ENCODE measurements around the gene CCDC158. TPM values are rescaled to one million over a fixed set of nuclear protein-coding genes. Genes with fewer than 3 reads are reported as not detected.
"Not testable (repeated sequence)": the region's sequence is repeated elsewhere in the genome, so short reads cannot be mapped to it uniquely, and the experiment has no call there.

The CCDC158 gene
- polyA plus RNA-seq, 1 of the 3 experiments (the other 2 are of a cell fraction): not detected

- no peaks in the 10 kb centered on the region for H4K20me1 ChIP-seq (ENCODE audit: insufficient read depth)
- no peaks in the 10 kb centered on the region for H3K36me3 ChIP-seq (replicated peaks in 1 of 2; ENCODE audit: control insufficient read depth in 1 of 2, insufficient read depth in 2 of 2, low read length in 1 of 2)
- no peak overlapping the region for H3K4me3 ChIP-seq (ENCODE audit: low read depth in 2 of 2, low read length in 1 of 2)
- no peak overlapping the region for H3K9ac ChIP-seq
- no peaks in the 10 kb centered on the region for H3F3A ChIP-seq (replicated peaks; ENCODE audit: insufficient read depth)
- H3K27ac ChIP-seq (ENCODE audit: low read depth in 2 of 2, low read length in 1 of 2): no peak overlapping the region
- POLR2A ChIA-PET: no interaction called here
- no peaks in the 10 kb centered on the region for H3K9me2 ChIP-seq
- no peaks in the 10 kb centered on the region for H3K27me3 ChIP-seq (ENCODE audit: insufficient read depth)
- no peak overlapping the region for H2AFZ ChIP-seq (ENCODE audit: low read depth)
- H3K4me2 ChIP-seq: no peak overlapping the region
- CTCF ChIA-PET: interaction anchor here (3.0 kb wide), 1 partner anchor 78 kb away, joined by 13 read pairs; no protein-coding TSS in a partner anchor
- peaks cover 0 to 2% of the 10 kb centered on the region in 2 experiments; a peak in 1 of 4 replicates for H3K4me1 ChIP-seq (ENCODE audit: control insufficient read depth in 1 of 2, insufficient read depth in 2 of 2, low read depth in 1 of 2, low read length in 1 of 2)
- no peaks in the 10 kb centered on the region for H3K9me3 ChIP-seq
- H3K79me2 ChIP-seq (ENCODE audit: insufficient read depth): no peaks in the 10 kb centered on the region
- peak; percentile 25; the same call in 1 of the 2 replicates for TF ChIP-seq SMC3 (IDR thresholded peaks at IDR 0.05; ENCODE audit: low read depth, low read length)
- no peak for TF ChIP-seq MXI1 (IDR thresholded peaks at IDR 0.05; ENCODE audit: low read depth, low read length)
- peak; percentile 37 for TF ChIP-seq RAD21 (IDR thresholded peaks at IDR 0.05; ENCODE audit: low read length)
- WGBS (ENCODE audit: low lambda C conversion rate): 59% methylated on average over 2 of the region's 2 CpGs
- peak; percentile 15 for DNase-seq
These were observed 5.3 kb upstream of the CCDC158 start for GRCh38 chr4:76426272-76426671.

GRCh38 chr4:76423159-76423558, 2.2 kb upstream of the CCDC158 start:
- WGBS (ENCODE audit: low lambda C conversion rate): 96% methylated on average over 4 of the region's 27 CpGs
- DNase-seq; H3K36me3 ChIP-seq (replicated peaks in 1 of 2; ENCODE audit: control insufficient read depth in 1 of 2, insufficient read depth in 2 of 2, low read length in 1 of 2); H3K9me2 ChIP-seq; H3K4me2 ChIP-seq; H3K27me3 ChIP-seq (ENCODE audit: insufficient read depth); H2AFZ ChIP-seq (ENCODE audit: low read depth); H3K9ac ChIP-seq; H3K9me3 ChIP-seq; H3K4me3 ChIP-seq (ENCODE audit: low read depth in 2 of 2, low read length in 1 of 2); H3F3A ChIP-seq (replicated peaks; ENCODE audit: insufficient read depth); H3K27ac ChIP-seq (ENCODE audit: low read depth in 2 of 2, low read length in 1 of 2); H3K79me2 ChIP-seq (ENCODE audit: insufficient read depth); H4K20me1 ChIP-seq (ENCODE audit: insufficient read depth); H3K4me1 ChIP-seq (ENCODE audit: control insufficient read depth in 1 of 2, insufficient read depth in 2 of 2, low read depth in 1 of 2, low read length in 1 of 2); POLR2A ChIA-PET: not testable (repeated sequence)
- CTCF ChIA-PET: interaction anchor here (1.7 to 2.1 kb wide), 3 partner anchors 82 to 116 kb away, joined by 5 to 11 read pairs (median 6); partner anchors contain the start of gene STBD1

- peak overlapping the region; percentile 75 for H3K4me2 ChIP-seq
- TF ChIP-seq ELF1 (IDR thresholded peaks at IDR 0.05): no peak
- TF ChIP-seq CTCF (IDR thresholded peaks at IDR 0.05): no peak
- no peak for TF ChIP-seq REST (IDR thresholded peaks at IDR 0.05; ENCODE audit: low read depth, low read length)
- TF ChIP-seq TAF1 (IDR thresholded peaks at IDR 0.05; ENCODE audit: borderline replicate concordance, low read depth, low read length): no peak
- TF ChIP-seq PBX3 (IDR thresholded peaks at IDR 0.05): no peak
- TF ChIP-seq GATA2 (CRISPR knock-in tag; IDR thresholded peaks at IDR 0.05): no peak
- no peak for TF ChIP-seq USF1 (IDR thresholded peaks at IDR 0.05; ENCODE audit: borderline replicate concordance, low read depth)
- no peak for TF ChIP-seq EP300 (IDR thresholded peaks at IDR 0.05; ENCODE audit: borderline replicate concordance in 1 of 2, low read depth in 1 of 2, low read length in 1 of 2)
- no peak for TF ChIP-seq YY1 (IDR thresholded peaks at IDR 0.05; ENCODE audit: low read depth)
- TF ChIP-seq MXI1 (IDR thresholded peaks at IDR 0.05; ENCODE audit: low read depth, low read length): no peak
These were observed 666 bp downstream of the CCDC158 start for GRCh38 chr4:76420188-76420761.

More at GRCh38 chr4:76420188-76420761, 666 bp downstream of the CCDC158 start:
- no peaks in the 10 kb centered on the region for H3F3A ChIP-seq (replicated peaks; ENCODE audit: insufficient read depth)
- H3K27me3 ChIP-seq (ENCODE audit: insufficient read depth): no peaks in the 10 kb centered on the region
- ChIA-PET POLR2A (no interaction called here), CTCF (interaction anchor here (1.2 to 3.8 kb wide), 5 partner anchors 10 to 240 kb away, joined by 3 to 9 read pairs (median 6); no protein-coding TSS in a partner anchor)
- 0 out of 4 replicates have a peak overlapping the region, but pooled peaks of 1 of the 2 experiments have one; percentile 32 for H3K4me3 ChIP-seq (ENCODE audit: low read depth in 2 of 2, low read length in 1 of 2)
- no peak overlapping the region; the same call in 1 of the 2 replicates for H2AFZ ChIP-seq (ENCODE audit: low read depth)
- no peak overlapping the region for H3K9ac ChIP-seq
- 95% methylated on average over 18 of the region's 18 CpGs for WGBS (ENCODE audit: low lambda C conversion rate)
- no peaks in the 10 kb centered on the region for H3K79me2 ChIP-seq (ENCODE audit: insufficient read depth)
- no peak overlapping the region for H3K27ac ChIP-seq (ENCODE audit: low read depth in 2 of 2, low read length in 1 of 2)
- H4K20me1 ChIP-seq (ENCODE audit: insufficient read depth): no peaks in the 10 kb centered on the region
- peak; percentile 39 for DNase-seq
- H3K9me2 ChIP-seq: no peaks in the 10 kb centered on the region
- H3K9me3 ChIP-seq: no peaks in the 10 kb centered on the region
- peaks cover 0 to 6% of the 10 kb centered on the region in 2 experiments; a peak in 1 of 4 replicates for H3K4me1 ChIP-seq (ENCODE audit: control insufficient read depth in 1 of 2, insufficient read depth in 2 of 2, low read depth in 1 of 2, low read length in 1 of 2)
- no peaks in the 10 kb centered on the region for H3K36me3 ChIP-seq (replicated peaks in 1 of 2; ENCODE audit: control insufficient read depth in 1 of 2, insufficient read depth in 2 of 2, low read length in 1 of 2)
